ENCODE results near the gene MCIDAS.

The MCIDAS gene

GRCh38 chr5:55188656-55189540 is 38.2 kb downstream of the MCIDAS start:
- TF ChIP-seq CTCF (IDR thresholded peaks at IDR 0.05; ENCODE audit: low read depth, low read length, missing control alignments): no peak
- no peak for DNase-seq (ENCODE audit: low read depth)
- no peak overlapping the region for H3K4me3 ChIP-seq (ENCODE audit: low read depth, low read length)

GRCh38 chr5:55187370-55187769 is 39.7 kb downstream of the MCIDAS start:
- no peak overlapping the region for H3K4me3 ChIP-seq (ENCODE audit: low read depth, low read length)
- peak; percentile 15 for TF ChIP-seq CTCF (IDR thresholded peaks at IDR 0.05; ENCODE audit: low read depth, low read length, missing control alignments)
- DNase-seq (ENCODE audit: low read depth): no peak

GRCh38 chr5:55180016-55180415 is 47.1 kb downstream of the MCIDAS start:
- H3K4me3 ChIP-seq (ENCODE audit: low read depth, low read length): no peak overlapping the region
- TF ChIP-seq CTCF (IDR thresholded peaks at IDR 0.05; ENCODE audit: low read depth, low read length, missing control alignments): no peak
- DNase-seq (ENCODE audit: low read depth): no peak

- TF ChIP-seq CTCF (IDR thresholded peaks at IDR 0.05; ENCODE audit: low read depth, low read length, missing control alignments): no peak
- no peak overlapping the region for H3K4me3 ChIP-seq (ENCODE audit: low read depth, low read length)
- DNase-seq (ENCODE audit: low read depth): no peak
Measured at GRCh38 chr5:55177078-55177477, 50.0 kb downstream of the MCIDAS start.

- DNase-seq (ENCODE audit: low read depth): no peak
- no peak for TF ChIP-seq CTCF (IDR thresholded peaks at IDR 0.05; ENCODE audit: low read depth, low read length, missing control alignments)
- no peak overlapping the region for H3K4me3 ChIP-seq (ENCODE audit: low read depth, low read length)
Measured at GRCh38 chr5:55176176-55176818, 50.8 kb downstream of the MCIDAS start.

- no peak for TF ChIP-seq CTCF (IDR thresholded peaks at IDR 0.05; ENCODE audit: low read depth, low read length, missing control alignments)
- no peak overlapping the region for H3K4me3 ChIP-seq (ENCODE audit: low read depth, low read length)
- no peak for DNase-seq (ENCODE audit: low read depth)
Measured at GRCh38 chr5:55175781-55176175, 51.3 kb downstream of the MCIDAS start.

All from GM12864 (cell line).